Muscle layer of colon (tissue), 2 donors: Measurements from ENCODE around the gene YWHAH.

Source experiments
- H3K27ac ChIP-seq: one replicate; pipeline ENCODE4 v1.7.0; 2013; ENCODE audit warnings: low read depth, mild to moderate bottlenecking, low read length, moderate library complexity
- H3K27me3 ChIP-seq, 2 donors: one replicate each; pipeline ENCODE4 v1.7.0; 2013; ENCODE audit warnings: low read length in 2 of 2, mild to moderate bottlenecking in 2 of 2; ENCODE audit not compliant: insufficient read depth in 2 of 2, control insufficient read depth in 1 of 2
- H3K36me3 ChIP-seq: one replicate; pipeline ENCODE4 v1.7.0; 2013; ENCODE audit warnings: mild to moderate bottlenecking, low read length; ENCODE audit not compliant: insufficient read depth
- H3K4me1 ChIP-seq: one replicate; pipeline ENCODE4 v1.7.0; 2013; ENCODE audit warnings: mild to moderate bottlenecking, low read length; ENCODE audit not compliant: insufficient read depth
- H3K4me3 ChIP-seq, 2 donors: one replicate each; pipeline ENCODE4 v1.7.0; 2013; ENCODE audit warnings: low read length in 2 of 2, low read depth in 1 of 2, mild to moderate bottlenecking in 1 of 2, moderate library complexity in 1 of 2
- H3K9ac ChIP-seq: one replicate; pipeline ENCODE4 v1.7.0; 2013; ENCODE audit warnings: low read length
- H3K9me3 ChIP-seq: one replicate; pipeline ENCODE4 v1.7.0; 2013; ENCODE audit warnings: mild to moderate bottlenecking, low read length
- donor health status: abdominal sarcoma.
- donor health status: Adenocarcinoma of cecum.

YWHAH gene

DNA sequence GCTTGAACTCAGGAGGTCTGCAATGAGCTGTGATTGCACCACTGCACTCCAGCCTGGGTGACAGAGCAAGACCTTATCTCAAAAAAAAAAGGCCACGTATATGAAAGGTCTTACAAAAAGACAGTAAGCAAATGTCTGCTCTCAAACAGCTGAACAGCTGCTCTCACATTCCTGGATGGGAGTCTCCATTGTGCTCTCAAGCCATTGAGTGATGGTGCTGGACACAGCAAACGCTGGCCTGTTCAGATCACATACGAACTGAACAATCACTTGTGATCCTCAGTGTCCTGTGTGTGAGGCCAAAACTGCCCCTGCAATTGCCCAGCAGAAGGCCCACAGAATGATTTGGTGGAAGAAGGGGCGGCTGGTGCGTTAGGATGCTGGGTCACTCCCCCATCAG, 34.4 kb upstream of the YWHAH start:
- no peaks in the 10 kb centered on the region for H3K9me3 ChIP-seq
- no peak overlapping the region for H3K4me3 ChIP-seq
- no peak overlapping the region for H3K27ac ChIP-seq
- no peaks in the 10 kb centered on the region for H3K4me1 ChIP-seq
- no peak overlapping the region for H3K9ac ChIP-seq
- peaks cover 13% of the 10 kb centered on the region for H3K36me3 ChIP-seq
- H3K27me3 ChIP-seq, result no peaks in the 10 kb centered on the region

DNA sequence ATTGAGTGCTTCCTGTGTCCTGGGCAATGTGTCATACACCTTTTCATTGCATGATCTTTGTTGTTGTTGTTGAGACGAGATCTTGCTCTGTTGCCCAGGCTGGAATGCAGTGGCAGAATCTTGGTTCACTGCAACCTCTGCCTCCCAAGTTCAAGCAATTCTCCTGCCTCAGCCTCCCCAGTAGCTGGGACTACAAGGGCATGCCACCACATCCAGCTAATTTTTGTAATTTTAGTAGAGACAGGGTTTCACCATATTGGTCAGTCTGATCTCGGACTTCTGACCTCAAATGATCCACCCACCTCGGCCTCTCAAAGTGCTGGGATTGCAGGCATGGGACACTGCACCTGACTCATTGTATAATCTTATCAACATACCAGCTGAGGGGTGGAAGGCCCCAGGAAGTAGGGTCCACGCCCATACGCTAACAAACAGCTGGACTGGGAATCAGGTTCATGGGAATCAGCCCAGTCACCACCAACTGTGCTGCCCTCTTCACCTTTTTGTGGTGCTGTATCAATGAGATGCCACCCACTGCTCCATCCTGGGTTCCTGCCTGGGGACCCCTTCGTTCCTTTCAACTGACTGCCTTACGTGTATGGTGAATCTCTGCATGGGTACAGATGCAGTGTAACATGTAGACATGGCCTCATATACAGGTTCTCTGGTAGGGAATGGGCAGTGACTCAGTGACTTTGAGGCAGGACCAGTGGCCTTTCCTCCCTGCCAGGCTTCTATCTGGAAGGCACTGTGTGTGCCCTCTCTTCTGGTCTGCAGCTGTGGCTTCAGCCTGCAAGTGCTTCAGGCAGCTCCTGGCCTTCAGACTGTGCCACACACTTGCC, 32.5 kb upstream of the YWHAH start:
- H3K4me3 ChIP-seq, result no peak overlapping the region

GRCh38 chr22:31912407-31912743, 32.0 kb upstream of the YWHAH start:
- Histone ChIP-seq H3K9ac (no peak overlapping the region), H3K9me3 (no peaks in the 10 kb centered on the region), H3K4me3 (no peak overlapping the region), H3K27ac (no peak overlapping the region), H3K36me3 (no peaks in the 10 kb centered on the region), H3K27me3 (no peaks in the 10 kb centered on the region), H3K4me1 (no peaks in the 10 kb centered on the region)

More for the DNA sequence above, 32.5 kb upstream of the YWHAH start:
- Histone ChIP-seq H3K36me3 (no peaks in the 10 kb centered on the region), H3K4me1 (no peaks in the 10 kb centered on the region), H3K9ac (no peak overlapping the region), H3K27me3 (no peaks in the 10 kb centered on the region), H3K9me3 (no peaks in the 10 kb centered on the region), H3K27ac (no peak overlapping the region)

DNA sequence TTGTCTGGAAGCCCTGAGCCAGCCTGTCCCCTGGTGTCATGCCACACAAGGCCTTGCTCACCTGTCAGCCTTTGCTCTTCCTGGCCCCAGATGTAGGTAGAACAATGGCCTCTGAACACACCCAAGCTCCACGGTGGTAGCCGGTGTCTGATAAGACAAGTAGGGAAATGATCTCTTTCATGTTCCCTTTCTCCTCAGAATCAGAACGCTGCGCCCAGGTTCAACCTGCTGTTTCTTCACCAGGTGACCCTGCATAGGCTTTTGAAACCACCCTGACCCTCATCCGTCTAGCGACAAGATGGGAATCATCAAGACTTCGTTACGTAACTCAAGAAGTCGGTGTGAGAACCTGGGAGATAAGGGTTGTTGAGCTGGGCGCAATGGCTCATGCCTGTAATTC, 28.7 kb upstream of the YWHAH start:
- Histone ChIP-seq H3K36me3 (no peaks in the 10 kb centered on the region), H3K4me3 (no peak overlapping the region), H3K27ac (no peak overlapping the region), H3K27me3 (no peaks in the 10 kb centered on the region), H3K9me3 (no peaks in the 10 kb centered on the region), H3K4me1 (no peaks in the 10 kb centered on the region), H3K9ac (no peak overlapping the region)

- H3K27me3 ChIP-seq, result no peaks in the 10 kb centered on the region
- H3K4me3 ChIP-seq, result no peak overlapping the region
- H3K36me3 ChIP-seq, result no peaks in the 10 kb centered on the region
- no peak overlapping the region for H3K27ac ChIP-seq
- no peak overlapping the region for H3K9ac ChIP-seq
- no peaks in the 10 kb centered on the region for H3K9me3 ChIP-seq
- H3K4me1 ChIP-seq, result no peaks in the 10 kb centered on the region
These were observed 27.0 kb upstream of the YWHAH start for GRCh38 chr22:31917227-31917921.

- no peak overlapping the region for H3K4me3 ChIP-seq
- H3K4me1 ChIP-seq, result no peaks in the 10 kb centered on the region
These were observed 24.6 kb upstream of the YWHAH start for GRCh38 chr22:31919730-31920129.

DNA sequence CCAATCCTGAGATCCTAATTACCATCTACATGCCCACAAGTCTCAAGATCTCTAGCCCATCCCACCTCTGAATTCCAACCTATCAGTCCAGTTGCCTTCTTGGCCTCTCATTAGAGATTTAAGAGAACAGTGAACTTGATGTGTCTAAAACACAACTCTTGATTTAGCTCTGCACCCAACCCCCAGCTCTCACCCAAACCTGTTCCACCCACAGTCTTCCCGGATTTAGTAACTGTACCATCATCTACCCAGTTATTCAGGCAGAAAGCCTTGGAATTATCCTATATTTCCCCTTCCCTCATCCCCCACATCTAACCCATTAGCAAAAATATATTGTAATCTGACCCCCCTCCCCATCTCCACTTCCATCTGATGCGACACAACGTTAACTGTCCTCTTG, 24.0 kb upstream of the YWHAH start:
- Histone ChIP-seq H3K4me1 (no peaks in the 10 kb centered on the region), H3K9me3 (no peaks in the 10 kb centered on the region), H3K36me3 (no peaks in the 10 kb centered on the region), H3K27me3 (no peaks in the 10 kb centered on the region), H3K9ac (no peak overlapping the region), H3K4me3 (no peak overlapping the region), H3K27ac (no peak overlapping the region)

More at GRCh38 chr22:31919730-31920129, 24.6 kb upstream of the YWHAH start:
- Histone ChIP-seq H3K27ac (no peak overlapping the region), H3K36me3 (no peaks in the 10 kb centered on the region), H3K9me3 (no peaks in the 10 kb centered on the region), H3K9ac (no peak overlapping the region), H3K27me3 (no peaks in the 10 kb centered on the region)

DNA sequence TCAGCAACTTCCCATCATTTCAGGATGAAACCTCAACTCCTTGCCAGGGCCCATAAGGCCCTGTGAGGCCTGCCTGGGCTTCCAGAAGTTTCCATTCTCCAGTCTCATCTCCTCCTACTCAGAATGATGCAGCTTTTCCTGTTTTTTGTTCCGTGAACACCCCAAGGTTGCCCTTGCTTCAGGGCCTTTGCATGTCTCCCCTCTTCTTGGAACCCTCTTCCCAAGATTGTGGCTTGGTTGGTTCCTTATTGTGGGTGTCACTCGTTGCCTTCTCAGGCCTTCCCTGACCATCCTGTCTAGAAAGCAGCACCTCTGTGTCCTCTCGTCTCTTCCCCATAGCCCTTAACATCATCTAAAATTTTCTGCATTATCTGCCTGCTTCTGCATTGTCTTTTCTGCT, 23.2 kb upstream of the YWHAH start:
- Histone ChIP-seq H3K4me3 (no peak overlapping the region), H3K27ac (no peak overlapping the region), H3K36me3 (no peaks in the 10 kb centered on the region), H3K9me3 (no peaks in the 10 kb centered on the region), H3K4me1 (no peaks in the 10 kb centered on the region), H3K9ac (no peak overlapping the region), H3K27me3 (no peaks in the 10 kb centered on the region)

GRCh38 chr22:31922534-31922933, 21.8 kb upstream of the YWHAH start:
- Histone ChIP-seq H3K27ac (no peak overlapping the region), H3K4me3 (no peak overlapping the region), H3K9ac (no peak overlapping the region), H3K36me3 (no peaks in the 10 kb centered on the region), H3K4me1 (no peaks in the 10 kb centered on the region), H3K9me3 (no peaks in the 10 kb centered on the region), H3K27me3 (no peaks in the 10 kb centered on the region)

- Histone ChIP-seq H3K27ac (no peak overlapping the region), H3K4me1 (no peaks in the 10 kb centered on the region), H3K9ac (no peak overlapping the region), H3K4me3 (no peak overlapping the region), H3K9me3 (no peaks in the 10 kb centered on the region), H3K27me3 (no peaks in the 10 kb centered on the region), H3K36me3 (no peaks in the 10 kb centered on the region)
These were observed 21.2 kb upstream of the YWHAH start for GRCh38 chr22:31923136-31923535.

GRCh38 chr22:31923747-31924146, 20.6 kb upstream of the YWHAH start:
- no peak overlapping the region for H3K27ac ChIP-seq
- H3K4me3 ChIP-seq, result no peak overlapping the region
- no peaks in the 10 kb centered on the region for H3K9me3 ChIP-seq
- H3K36me3 ChIP-seq, result no peaks in the 10 kb centered on the region
- H3K9ac ChIP-seq, result no peak overlapping the region
- no peaks in the 10 kb centered on the region for H3K27me3 ChIP-seq
- H3K4me1 ChIP-seq, result no peaks in the 10 kb centered on the region

DNA sequence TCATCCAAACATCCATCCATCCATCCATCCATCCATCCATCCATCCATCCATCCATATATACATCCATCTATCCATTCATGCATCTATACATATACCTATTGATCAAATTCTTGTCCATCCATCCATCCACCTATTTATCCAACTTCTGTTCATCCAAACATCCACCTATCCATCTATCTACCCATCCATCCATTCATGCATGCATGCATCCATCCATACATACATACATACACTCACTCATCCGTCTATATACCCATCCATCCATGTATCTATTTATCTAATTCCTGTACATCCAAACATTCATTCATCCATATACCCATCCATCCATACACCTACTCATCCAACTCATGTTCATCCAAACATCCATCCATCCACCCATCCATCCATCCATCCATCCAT, 19.3 kb upstream of the YWHAH start:
- Histone ChIP-seq H3K9ac (no peak overlapping the region), H3K9me3 (no peaks in the 10 kb centered on the region), H3K27me3 (no peaks in the 10 kb centered on the region), H3K4me1 (no peaks in the 10 kb centered on the region), H3K4me3 (no peak overlapping the region), H3K27ac (no peak overlapping the region), H3K36me3 (no peaks in the 10 kb centered on the region)
